ENCODE data around the gene RHOT2.

The RHOT2 gene

GRCh38 chr16:667780-668518 is at the start of gene RHOT2:
Gene RHOT2, plus strand, starts transcription at chr16:668132. Its CDS starts 68 bp downstream, at chr16:668200.
- peak; percentile 93 for DNase-seq (ENCODE audit: low read depth)

GRCh38 chr16:619476-620100 is 48.3 kb upstream of the RHOT2 start:
- DNase-seq (ENCODE audit: low read depth), result no peak

GRCh38 chr16:620700-621525 is 47.0 kb upstream of the RHOT2 start:
- no peak for DNase-seq (ENCODE audit: low read depth)

- DNase-seq (ENCODE audit: low read depth), result no peak
These were observed 46.3 kb upstream of the RHOT2 start for GRCh38 chr16:621526-622105.

GRCh38 chr16:622920-623280 is 45.0 kb upstream of the RHOT2 start:
- no peak for DNase-seq (ENCODE audit: low read depth)

GRCh38 chr16:624526-625070 is 43.3 kb upstream of the RHOT2 start:
- DNase-seq (ENCODE audit: low read depth), result no peak

GRCh38 chr16:625117-625976 is 42.6 kb upstream of the RHOT2 start:
- DNase-seq (ENCODE audit: low read depth), result no peak

GRCh38 chr16:625977-626765 is 41.8 kb upstream of the RHOT2 start:
- no peak for DNase-seq (ENCODE audit: low read depth)

GRCh38 chr16:626787-627453 is 41.0 kb upstream of the RHOT2 start:
- DNase-seq (ENCODE audit: low read depth), result no peak

GRCh38 chr16:627454-628239 is 40.3 kb upstream of the RHOT2 start:
- DNase-seq (ENCODE audit: low read depth), result no peak

GRCh38 chr16:628321-629061 is 39.4 kb upstream of the RHOT2 start:
- no peak for DNase-seq (ENCODE audit: low read depth)

GRCh38 chr16:629185-629832 is 38.6 kb upstream of the RHOT2 start:
- DNase-seq (ENCODE audit: low read depth), result no peak

GRCh38 chr16:629833-630248 is 38.1 kb upstream of the RHOT2 start:
- no peak for DNase-seq (ENCODE audit: low read depth)

GRCh38 chr16:630249-630814 is 37.6 kb upstream of the RHOT2 start:
- no peak for DNase-seq (ENCODE audit: low read depth)

- DNase-seq (ENCODE audit: low read depth), result no peak
These were observed 37.0 kb upstream of the RHOT2 start, which contains the start of gene WFIKKN1 for GRCh38 chr16:630815-631405. Gene WFIKKN1, plus strand, starts transcription at chr16:630985. Its CDS starts 269 bp downstream, at chr16:631254.

GRCh38 chr16:631808-632358 is 36.0 kb upstream of the RHOT2 start:
- no peak for DNase-seq (ENCODE audit: low read depth)
